NCI-H146 treated with DMSO at 0.1 percent for 48 hours (cell line): ENCODE results near the gene EML6.
A peak's percentile ranks its signal among the peaks of the same experiment; 100 is the strongest.

Experiments
- DNase-seq: peaks from one replicate; lab custom pipeline; 2025; ENCODE audit not compliant: unreplicated experiment; lab: John Stamatoyannopoulos, UW

Gene EML6

DNA sequence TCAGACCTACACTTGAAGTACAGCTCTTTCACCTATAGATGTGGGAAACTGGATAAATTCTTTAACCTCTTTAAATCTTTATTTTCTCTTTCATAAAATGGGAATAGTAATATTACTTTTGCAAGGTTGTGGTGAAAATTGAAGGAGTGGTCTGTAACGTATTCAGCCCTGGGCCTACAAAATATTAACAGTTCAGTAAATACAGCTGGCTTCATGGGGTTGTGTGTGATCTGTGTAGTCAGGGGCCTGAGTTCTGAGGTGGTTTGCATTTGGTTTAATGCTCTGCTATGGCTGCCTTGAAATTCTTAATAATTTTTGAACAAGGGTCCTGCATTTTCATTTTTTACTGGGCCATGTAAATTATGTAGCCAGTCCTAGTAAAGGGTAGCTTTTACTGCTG is 16.8 kb upstream of the EML6 start:
- no peak for DNase-seq

DNA sequence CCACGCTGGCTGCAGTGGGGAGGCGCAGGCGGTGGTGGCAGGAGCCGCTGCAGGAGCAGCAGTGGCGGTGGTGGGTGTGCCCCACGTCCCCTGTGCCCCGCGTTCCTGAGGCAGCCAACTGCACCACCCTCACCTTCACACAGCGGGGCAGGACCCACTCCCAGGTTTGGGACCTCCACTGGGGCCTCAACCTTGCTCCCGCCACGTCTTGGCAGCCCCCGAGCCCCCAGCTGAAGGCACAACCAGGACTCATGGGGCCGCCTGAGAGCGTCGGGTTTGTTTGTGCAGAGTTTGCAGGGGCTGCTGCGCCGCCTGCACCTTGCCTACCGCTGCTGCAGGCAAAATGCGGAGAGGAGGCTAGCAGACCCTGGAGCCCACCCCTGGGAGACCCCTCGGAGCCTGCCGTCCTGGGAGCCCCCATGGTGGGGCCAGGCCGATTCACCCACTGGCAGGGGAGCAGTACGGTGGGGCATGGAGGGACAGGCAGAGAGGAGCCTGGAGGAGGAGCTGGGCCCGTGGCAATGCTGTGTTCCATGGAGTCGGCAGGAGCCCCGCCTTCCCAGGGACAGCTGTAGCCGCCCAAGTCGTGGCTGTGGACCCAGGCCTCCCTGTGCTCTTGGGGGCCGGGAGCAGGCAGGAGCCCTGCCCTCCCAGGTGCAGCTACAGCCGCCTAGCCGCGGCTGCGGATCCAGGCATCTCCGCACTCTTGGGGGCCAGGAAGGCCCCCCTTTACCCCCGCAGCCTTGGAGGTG is 14.7 kb upstream of the EML6 start:
- no peak for DNase-seq

DNA sequence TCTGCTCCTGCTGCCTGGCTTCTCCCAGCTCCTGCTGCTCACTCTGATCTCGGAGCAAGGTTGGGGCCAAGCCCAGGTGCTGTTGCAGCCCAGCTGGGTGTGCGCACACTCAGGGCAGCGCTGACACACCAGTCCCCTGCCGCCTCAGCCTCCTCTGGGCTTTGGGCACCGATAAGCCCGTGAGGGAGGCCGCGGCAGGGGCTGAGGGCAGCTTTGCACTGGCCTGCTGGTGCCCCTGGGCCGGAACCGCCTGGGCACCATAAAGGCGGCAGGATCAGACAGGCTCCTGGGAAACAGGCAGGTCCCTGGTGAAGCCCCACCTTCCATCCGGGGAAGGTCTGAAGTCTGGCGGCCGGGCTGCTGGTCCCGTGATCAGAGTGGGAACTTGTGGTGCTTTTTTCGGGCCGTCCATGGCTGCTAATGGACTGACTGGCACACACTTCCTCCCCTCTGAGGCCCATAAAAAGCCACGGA is 14.1 kb upstream of the EML6 start:
- no peak for DNase-seq

DNA sequence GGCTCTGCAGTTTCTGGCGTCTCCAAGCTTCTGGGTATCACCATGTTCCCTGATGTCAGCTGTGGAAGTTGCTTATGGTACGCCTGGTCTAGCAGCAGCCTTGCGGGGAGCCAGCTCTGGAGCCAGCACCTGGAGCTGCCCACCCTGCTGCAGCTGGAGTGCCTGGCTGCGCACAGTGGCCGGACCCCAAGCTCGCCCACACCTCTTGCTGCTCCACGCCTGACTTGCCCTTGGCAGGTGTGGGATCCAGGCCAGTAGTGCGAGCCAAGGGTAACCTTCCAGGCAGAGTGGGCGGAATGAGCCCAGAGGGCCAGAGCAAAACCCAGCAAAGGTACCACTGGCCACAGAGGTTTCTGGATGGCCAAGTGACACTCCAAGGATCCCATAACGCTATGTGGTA is 13.2 kb upstream of the EML6 start:
- no peak for DNase-seq

DNA sequence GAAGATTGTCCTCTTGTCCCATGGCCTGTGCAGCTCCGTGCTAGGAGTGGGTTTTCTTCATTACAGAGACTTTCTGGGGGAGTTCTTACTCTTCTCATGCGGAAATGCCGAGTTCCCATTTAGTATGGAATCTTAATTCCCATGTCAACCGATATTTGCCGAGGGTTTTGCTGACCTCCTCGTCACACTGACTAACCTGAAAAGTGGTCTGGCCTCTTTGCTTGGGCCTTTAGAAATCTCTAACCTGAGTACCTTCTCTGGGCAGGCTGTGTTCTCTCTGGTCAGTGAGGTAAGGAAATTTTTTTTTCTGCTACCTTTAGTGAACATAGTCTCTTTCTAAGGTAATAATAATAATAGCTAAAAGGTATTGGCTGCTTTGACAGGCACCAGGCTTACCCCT is 10.9 kb upstream of the EML6 start:
- DNase-seq, result no peak

DNA sequence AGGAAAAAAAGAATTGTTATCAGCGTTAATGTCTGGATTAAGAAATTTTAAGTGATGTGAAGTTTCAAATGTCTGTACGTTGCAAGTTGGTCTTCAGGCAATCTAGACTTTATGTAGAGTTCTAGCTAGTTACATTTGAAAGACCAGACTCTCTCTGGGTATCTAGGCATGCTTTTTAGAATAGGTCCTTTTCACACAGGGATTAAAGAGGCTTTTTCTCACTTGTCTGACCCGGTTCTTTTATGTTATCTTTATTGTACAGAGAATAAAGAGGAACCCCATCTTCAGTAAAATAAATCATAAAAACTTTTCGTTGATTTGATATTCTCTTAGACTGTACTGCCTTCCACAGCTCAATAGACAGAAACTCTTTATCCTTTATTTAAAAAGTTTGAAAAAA is 8.5 kb upstream of the EML6 start:
- DNase-seq, result no peak

DNA sequence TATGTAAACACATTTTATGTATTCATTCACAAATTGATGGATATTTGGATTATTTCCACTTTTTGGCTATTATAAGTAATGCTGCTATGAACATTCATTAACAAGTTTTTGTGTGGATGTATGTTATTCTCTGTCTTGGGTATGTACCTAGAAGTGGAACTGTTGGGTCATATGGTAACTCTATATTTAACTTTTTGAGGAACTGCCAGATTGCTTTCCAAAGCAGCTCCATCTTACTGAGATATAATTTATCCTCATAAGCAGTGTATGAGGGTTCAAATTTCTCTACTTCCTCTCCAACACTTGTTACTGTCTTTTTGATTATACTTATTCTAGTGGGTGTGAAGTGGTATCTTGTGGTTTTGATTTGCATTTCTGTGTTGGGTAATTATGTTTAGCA is 7.1 kb upstream of the EML6 start:
- no peak for DNase-seq

DNA sequence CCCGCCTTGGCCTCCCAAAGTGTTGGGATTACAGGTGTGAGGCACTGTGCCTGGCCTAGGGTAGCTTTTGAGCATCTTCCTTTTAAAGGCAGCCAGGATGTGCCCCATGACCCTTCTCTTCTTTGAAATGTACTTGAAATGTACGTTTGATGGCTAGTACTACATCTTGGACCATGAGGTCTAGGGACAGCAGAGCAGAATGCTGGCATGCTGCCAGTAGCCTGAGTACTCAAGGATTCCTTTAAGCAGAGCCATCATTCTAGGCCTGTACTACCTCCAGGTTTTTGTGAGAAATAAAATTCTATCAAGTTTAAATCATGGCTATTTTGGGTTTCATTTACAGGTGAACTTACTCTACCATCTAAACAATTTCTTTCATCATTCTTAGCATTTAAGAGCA is 2.9 kb upstream of the EML6 start:
- DNase-seq, result no peak

DNA sequence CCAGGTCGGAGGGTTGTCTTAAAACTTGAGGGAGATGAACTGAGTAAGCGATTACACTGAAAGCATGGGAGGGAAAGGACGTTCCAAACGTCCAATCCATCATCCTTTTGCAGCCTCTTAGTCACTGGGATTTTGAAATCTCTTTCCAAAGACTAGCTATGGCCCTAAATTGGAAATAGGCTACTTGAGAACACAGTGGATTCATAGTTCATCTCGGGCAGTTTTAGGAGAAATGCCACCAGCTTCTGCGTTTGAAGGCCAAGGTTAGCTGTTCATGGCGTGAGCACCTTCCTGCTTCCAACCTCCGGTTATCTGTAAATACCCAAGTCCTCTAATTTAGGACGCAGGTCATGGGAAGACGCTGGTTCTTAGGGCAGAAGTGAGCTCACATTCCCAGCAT is 821 bp upstream of the EML6 start:
- peak; percentile 46 for DNase-seq

DNA sequence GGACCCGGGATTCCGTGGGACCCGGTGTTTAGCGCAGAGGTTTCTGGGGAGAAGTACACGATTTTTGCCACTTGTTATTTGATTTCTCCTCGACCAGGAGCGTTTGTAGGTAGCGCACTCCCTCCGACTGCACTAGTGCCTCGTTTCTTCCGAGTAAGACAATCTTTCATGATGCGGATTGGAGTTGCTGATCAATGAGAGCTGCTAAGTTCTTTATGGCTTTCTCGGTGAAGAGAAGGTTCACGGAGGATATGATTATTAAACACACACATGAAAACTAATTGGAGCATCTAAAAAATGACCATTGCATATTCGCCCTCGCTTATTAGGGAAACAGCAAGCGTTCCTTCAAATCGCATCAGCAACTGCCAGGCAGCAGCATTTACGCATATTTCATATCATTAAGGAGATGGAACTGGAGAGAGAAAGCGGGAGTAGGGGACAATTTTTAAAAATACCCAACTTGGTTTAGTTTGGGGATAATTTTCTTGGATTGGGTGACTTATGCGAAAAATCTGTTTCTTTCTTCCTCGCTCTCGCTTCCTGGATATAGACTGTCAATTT is 616 bp downstream of the EML6 start:
- DNase-seq, result peak; percentile 50

DNA sequence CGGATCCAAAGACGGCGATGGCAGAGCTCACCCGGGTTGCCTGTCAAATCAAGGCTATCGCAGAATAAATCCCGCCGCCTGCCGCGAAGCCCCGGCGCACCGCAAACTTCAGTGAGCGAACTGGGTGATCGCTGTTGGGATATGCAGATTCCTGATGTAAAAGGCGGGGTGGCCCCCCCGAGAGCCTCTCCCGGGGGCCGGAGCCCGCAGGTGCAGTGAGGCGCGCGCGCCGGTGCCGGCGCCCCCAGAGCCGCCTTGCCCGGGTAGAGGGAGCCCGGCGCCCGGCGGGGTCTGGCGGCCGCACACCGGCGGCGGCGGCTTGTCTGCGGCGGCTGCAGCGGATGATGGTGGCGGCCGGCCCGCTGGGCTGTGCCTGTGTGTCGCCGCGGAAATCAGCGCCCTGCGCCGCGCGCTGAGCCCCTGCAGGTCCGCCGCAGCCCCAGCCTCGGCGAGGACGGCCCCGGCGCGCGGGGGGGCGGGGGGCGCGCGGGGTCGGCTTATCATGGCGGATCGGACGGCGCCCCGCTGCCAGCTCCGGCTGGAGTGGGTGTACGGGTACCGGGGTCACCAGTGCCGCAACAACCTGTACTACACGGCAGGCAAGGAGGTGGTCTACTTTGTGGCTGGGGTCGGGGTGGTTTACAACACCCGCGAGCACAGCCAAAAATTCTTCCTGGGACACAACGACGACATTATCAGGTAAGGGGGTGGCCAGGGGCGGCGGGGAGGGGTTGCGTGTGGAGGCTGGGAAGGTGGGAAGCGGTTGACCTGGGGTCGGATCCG is 1.3 kb downstream of the EML6 start:
- DNase-seq, result peak; percentile 36

DNA sequence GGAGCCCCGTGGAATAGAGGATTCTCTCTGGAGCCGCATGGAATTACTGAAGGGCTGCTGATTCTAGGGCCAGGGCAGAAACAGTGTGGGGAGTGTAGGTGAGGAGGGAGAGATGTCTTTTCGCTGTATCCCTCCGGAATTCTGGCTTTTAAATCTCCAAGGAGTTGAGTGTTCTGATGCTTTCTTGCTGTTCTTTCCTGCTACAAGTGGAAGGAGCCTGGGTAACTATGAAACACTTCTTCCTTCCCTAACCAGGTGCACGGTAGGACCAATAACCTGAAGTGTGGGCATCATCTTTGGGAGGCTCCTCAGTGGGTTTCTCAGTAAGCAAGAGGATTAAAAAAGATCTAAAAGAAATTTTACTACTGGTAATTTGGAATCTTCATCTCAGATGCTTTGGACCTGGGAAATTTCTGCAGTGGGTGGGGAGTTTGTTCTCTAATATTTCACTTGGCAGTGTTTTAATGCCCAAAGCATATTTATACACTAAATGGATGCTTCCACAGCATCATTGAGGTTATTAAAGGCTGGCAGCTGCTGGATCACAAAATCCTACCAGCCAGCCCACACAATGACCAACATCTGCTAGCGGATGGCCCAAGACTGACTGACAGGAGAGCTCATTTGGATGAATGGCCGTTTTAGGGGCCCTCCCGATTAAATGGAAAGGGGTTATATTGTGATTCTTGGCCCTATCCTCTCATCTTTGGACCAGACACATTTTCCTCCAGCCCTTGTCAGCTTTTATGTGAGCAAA is 2.1 kb downstream of the EML6 start:
- no peak for DNase-seq

DNA sequence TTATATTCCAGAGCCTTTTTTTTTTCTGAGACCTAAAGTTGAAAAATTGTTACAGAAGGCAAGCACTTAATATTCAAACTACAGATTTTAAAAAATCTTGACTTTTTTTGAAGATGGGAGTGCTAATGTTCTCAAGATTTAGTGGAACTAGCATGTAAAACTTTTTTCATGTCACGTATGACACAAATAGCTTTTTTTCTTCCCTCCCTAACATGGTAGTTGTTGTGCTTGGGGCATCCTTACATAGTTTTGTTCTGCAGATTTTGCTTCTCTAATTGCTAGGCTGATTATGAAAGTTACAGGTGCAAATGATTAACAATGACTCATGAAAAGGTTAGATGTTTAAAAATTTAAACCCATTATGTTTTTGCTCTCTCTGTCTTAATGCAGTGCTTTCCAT is 3.0 kb downstream of the EML6 start:
- no peak for DNase-seq

DNA sequence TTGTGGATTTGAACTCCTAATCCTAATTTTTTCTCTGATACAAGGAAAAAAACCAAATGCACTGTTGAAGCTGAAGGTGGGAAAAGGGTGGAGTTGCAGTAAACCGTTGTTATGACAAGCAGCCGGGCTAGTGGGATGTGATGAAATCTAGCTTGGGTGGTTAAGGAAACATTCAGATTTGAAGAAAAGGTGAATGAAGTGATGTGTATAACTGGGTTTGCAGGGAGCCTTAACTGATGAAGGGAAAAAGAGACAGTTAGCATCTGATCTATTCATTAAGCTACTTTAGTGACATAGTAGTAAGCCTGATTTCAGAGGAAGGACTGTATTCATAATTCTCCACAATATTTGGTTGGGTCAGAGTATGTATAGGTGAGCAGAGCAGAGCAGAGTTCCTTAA is 3.5 kb downstream of the EML6 start:
- DNase-seq, result no peak

DNA sequence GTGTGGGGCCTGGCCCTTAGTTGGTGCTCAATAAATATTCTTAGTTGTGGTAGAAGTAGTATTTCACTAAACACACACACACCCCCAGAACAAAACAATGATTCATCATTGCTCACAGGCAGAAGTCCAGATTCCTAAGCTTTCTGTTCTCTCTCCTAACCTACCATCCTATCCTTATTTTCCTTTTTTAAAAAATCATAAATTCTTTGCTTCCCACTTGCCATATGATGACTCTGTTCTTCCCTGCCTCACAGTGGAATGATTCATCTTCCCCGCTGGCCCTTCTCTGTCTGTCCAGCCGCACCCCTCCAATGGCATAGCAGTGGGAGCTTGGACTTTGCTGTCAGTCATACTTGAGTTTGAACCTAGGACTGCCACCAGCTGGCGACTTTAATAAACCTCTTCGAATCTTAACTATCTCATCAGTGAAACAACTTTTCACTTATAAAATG is 5.2 kb downstream of the EML6 start:
- DNase-seq, result no peak

DNA sequence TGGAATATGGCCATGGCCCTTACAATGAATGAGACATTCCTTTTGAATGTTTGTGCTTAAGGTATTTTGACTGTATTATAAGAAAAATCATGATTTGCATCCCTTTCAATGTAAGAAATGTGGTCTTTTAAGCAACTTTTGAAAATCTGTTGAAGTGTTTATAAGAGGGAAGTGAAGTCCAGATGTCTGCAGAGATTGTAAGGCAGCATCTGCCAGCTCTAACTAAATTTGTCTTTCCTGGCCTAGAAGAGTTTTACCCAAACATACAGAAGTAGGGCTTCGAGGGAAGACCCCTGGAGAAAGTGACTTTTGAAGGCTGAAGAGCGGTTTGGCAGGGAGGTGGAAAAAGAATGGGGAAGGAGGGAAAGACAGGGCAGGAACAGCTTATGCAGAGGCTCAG is 12.2 kb downstream of the EML6 start:
- no peak for DNase-seq

DNA sequence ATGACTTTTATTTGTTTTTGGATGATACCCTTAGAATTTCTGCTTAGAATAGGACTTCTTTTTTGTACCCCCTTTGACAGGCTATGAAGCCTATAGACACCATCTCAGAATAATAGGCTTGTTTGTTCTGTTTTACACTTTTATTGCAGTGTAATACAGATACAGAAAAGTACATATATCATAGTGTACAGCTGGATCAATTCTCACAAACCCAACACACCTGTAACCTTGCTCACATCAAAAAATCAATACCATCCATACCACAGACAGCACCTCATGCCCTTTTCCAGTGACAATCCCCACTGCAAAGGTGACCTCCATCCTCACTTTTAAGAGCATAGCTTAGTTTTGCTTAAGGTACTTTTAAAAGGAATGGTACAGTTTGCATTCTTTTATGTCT is 14.8 kb downstream of the EML6 start:
- DNase-seq, result peak; percentile 8

DNA sequence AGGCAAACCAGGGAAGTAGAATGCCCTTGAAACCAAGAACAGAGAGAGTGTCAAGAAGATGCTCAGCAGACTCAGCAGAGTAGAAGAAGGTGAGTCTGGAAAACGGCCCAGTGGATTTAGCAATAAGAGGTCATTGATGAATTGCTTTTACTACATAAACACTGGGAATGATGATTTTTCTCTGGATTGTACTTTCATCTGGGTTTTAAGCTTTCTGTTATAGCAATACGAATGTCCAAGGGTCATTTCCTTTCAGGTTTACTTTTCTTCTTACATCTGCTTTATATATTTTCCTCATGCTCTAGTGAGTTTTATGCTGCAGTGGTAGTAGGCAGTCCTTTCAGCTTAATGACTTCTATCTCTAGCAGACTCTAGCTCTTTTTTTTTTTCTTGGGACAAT is 16.9 kb downstream of the EML6 start:
- no peak for DNase-seq

DNA sequence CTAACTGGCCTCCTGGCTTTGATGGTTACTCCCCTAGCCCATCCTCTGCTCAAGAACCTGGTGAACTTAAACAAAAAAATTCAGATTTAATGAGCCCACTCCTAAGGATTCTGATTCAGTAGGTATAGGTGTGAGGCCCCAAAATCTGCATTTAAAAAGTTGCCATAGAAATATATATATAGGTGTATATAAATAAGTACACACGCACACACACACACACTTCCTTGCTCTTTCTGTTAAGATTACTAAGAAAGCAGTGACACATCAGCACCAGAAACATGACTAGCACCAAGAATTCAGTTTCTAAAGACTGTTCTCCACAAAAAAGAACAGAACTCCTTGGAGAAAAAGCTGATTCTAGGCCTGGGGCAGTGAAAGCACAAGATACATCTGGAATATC is 17.8 kb downstream of the EML6 start:
- no peak for DNase-seq

DNA sequence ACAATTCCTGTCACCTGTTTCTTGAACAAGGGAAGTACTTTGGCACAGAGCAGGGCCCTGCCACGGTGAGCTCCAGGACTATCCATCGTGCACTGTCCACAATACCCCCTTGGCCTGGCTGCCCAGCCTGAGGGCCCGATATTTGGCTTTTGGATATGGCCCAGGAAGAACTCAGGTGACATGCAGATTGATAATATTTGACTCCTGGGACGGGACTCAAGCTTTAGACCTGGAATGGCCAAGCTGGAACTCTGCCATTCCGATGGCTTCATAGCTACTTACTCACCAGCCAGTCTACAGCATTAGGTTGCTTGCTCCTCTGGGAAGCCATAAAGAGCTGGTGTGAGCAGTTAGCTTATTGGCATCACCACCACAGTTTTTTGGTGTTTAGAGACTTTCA is 26.6 kb downstream of the EML6 start:
- DNase-seq, result no peak

DNA sequence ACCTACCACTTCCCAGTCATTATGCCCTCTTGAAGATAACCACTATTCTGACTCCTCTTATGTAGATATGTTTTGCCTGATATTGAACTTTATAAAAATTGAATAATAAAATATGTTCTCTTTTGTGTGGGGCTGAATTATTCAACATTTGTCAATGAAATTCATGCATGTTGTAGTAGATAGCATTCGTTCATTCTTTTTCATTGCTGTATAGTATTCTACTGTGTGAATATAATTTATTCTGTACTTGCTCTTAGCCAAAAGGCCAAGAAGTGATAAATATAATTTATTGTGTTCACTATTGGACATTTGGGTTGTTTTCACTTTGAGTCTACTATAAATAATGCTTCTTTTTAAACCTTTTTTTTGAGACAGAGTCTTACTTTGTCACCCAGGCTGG is 29.0 kb downstream of the EML6 start:
- no peak for DNase-seq
